HCT116 (cell line): ENCODE results near the gene CHN1. TPM values are rescaled to one million over a fixed set of nuclear protein-coding genes. Genes with fewer than 3 reads are reported as not detected.

Experiments used
- ATAC-seq: fragments of 200-7000 bp; cut with Tn5 transposase; 2 replicates; pipeline ENCODE4 v1.9.1; 2020; ENCODE audit warnings: mild to moderate bottlenecking, moderate library complexity
- BruUV-seq: library from RNA; stranded (reverse); fragments of 400-500 nt; replicated peaks from 2 replicates; lab custom pipeline; 2021; lab: Mats Ljungman, UMichigan
- CTCF ChIA-PET: fragments of 300-600 bp; sonication (Branson Sonifier 250); formaldehyde crosslinking; loops from one replicate; lab custom pipeline; 2021; ENCODE audit warnings: antibody characterized with exemption; lab: Charles Lee
- POLR2A ChIA-PET: fragments of 300-600, 350-600 bp; sonication (Branson Sonifier 250); formaldehyde crosslinking; loops from one replicate; lab custom pipeline; 2021; ENCODE audit warnings: antibody characterized with exemption; lab: Charles Lee
- RAD21 ChIA-PET, 2 experiments: fragments of 300-600 bp; sonication (Branson Sonifier 250); formaldehyde crosslinking; loops; one replicate each; lab custom pipeline; 2023; ENCODE audit warnings: low total read pairs in 2 of 2; ENCODE audit not compliant: uncharacterized antibody in 2 of 2, unreplicated experiment in 2 of 2, low non-redundant PET in 1 of 2; lab: Charles Lee
- DNase-seq: peaks from one replicate; pipeline ENCODE4 v3.0.0-alpha.2; 2010; ENCODE audit warnings: low read depth, low spot score
- H2AFZ ChIP-seq: fragments of 200-600 bp; shearing (Covaris generic), sonication (generic); 2 replicates; pipeline ENCODE4 v1.6.1; 2017; ENCODE audit warnings: low read depth, mixed run types, mixed read lengths, antibody characterized with exemption, low read length; ENCODE audit not compliant: poor library complexity, severe bottlenecking
- H3K27ac ChIP-seq: 2 replicates; pipeline ENCODE4 v1.5.1; 2012; ENCODE audit warnings: low read depth, low read length
- H3K27me3 ChIP-seq: fragments of 200-600 bp; sonication (generic); 2 replicates; pipeline ENCODE4 v1.6.1; 2016; ENCODE audit warnings: mixed run types, low read length, mixed read lengths; ENCODE audit not compliant: insufficient read depth
- H3K36me3 ChIP-seq, 2 experiments: fragments of 200-500 bp in 1 of 2; fragments of 200-600 bp in 1 of 2; sonication (Bioruptor generic) in 1 of 2; sonication (generic) in 1 of 2; 2 replicates each; pipeline versions ENCODE4 v1.5.1 to v1.6.1; 2014 to 2016; ENCODE audit warnings: low read length in 2 of 2, inconsistent platforms in 1 of 2, mixed read lengths in 1 of 2, mixed run types in 1 of 2; ENCODE audit not compliant: insufficient read depth in 2 of 2, control insufficient read depth in 1 of 2
- H3K4me1 ChIP-seq, 2 experiments: fragments of 200-600 bp in 1 of 2; sonication (generic) in 1 of 2; 2 replicates each; pipeline versions ENCODE4 v1.5.1 to v1.6.1; 2012 to 2017; ENCODE audit warnings: low read length in 2 of 2, inconsistent platforms in 1 of 2, mild to moderate bottlenecking in 1 of 2, mixed read lengths in 1 of 2, mixed run types in 1 of 2, moderate library complexity in 1 of 2; ENCODE audit not compliant: insufficient read depth in 2 of 2, control insufficient read depth in 1 of 2
- H3K4me2 ChIP-seq: fragments of 200-600 bp; sonication (generic); 2 replicates; pipeline ENCODE4 v1.6.1; 2017; ENCODE audit warnings: mixed run types, low read length, mixed read lengths
- H3K4me3 ChIP-seq, 2 experiments: fragments of 200-600 bp in 1 of 2; sonication (generic) in 1 of 2; replicated peaks in 1 of 2; 2 replicates each; pipeline ENCODE4 v1.5.1; 2011 to 2016; ENCODE audit warnings: low read length in 2 of 2, control low read depth in 1 of 2, low read depth in 1 of 2, mild to moderate bottlenecking in 1 of 2, mixed read lengths in 1 of 2, mixed run types in 1 of 2
- H3K79me2 ChIP-seq: fragments of 200-600 bp; sonication (generic); 2 replicates; pipeline ENCODE4 v1.6.1; 2017; ENCODE audit warnings: mild to moderate bottlenecking, mixed run types, low read length, moderate library complexity, mixed read lengths; ENCODE audit not compliant: insufficient read depth
- H3K9ac ChIP-seq: fragments of 200-600 bp; sonication (generic); 2 replicates; pipeline ENCODE4 v1.6.1; 2016; ENCODE audit warnings: low read length, mixed read lengths
- H3K9me2 ChIP-seq: fragments of 200-600 bp; sonication (generic), shearing (Covaris generic); 2 replicates; pipeline ENCODE4 v1.6.1; 2017; ENCODE audit warnings: mixed run types, mild to moderate bottlenecking, moderate library complexity; ENCODE audit not compliant: insufficient read depth
- H3K9me3 ChIP-seq, 2 experiments: fragments of 200-500 bp in 1 of 2; fragments of 200-600 bp in 1 of 2; sonication (Bioruptor generic) in 1 of 2; sonication (generic) in 1 of 2; 2 replicates each; pipeline ENCODE4 v1.6.1; 2014 to 2017; ENCODE audit warnings: low read length in 2 of 2, mixed read lengths in 2 of 2, inconsistent platforms in 1 of 2, low read depth in 1 of 2, mild to moderate bottlenecking in 1 of 2, mixed run types in 1 of 2, moderate library complexity in 1 of 2; ENCODE audit not compliant: control insufficient read depth in 1 of 2, insufficient read depth in 1 of 2
- H4K20me1 ChIP-seq: fragments of 200-600 bp; sonication (generic), shearing (Covaris generic); 2 replicates; pipeline ENCODE4 v1.6.1; 2017; ENCODE audit warnings: mixed run types, mild to moderate bottlenecking, moderate library complexity; ENCODE audit not compliant: insufficient read depth
- ATF3 ChIP-seq: IDR thresholded peaks from 2 replicates; pipeline ENCODE4 v1.6.1; 2012
- CBX3 ChIP-seq: IDR thresholded peaks from 2 replicates; pipeline ENCODE4 v1.6.1; 2012; ENCODE audit warnings: low read depth
- EGR1 ChIP-seq: IDR thresholded peaks from 2 replicates; pipeline ENCODE4 v1.6.1; 2012; ENCODE audit warnings: low read depth
- ELF1 ChIP-seq: IDR thresholded peaks from 2 replicates; pipeline ENCODE4 v1.6.1; 2012; ENCODE audit warnings: low read depth, borderline replicate concordance
- EZH2phosphoT487 ChIP-seq: fragments of 200-600 bp; IDR thresholded peaks from 2 replicates; pipeline ENCODE4 v1.6.1; 2018; ENCODE audit warnings: antibody characterized with exemption, borderline replicate concordance
- FOSL1 ChIP-seq: IDR thresholded peaks from 2 replicates; pipeline ENCODE4 v1.6.1; 2012; ENCODE audit warnings: low read depth
- MAX ChIP-seq: IDR thresholded peaks from 2 replicates; pipeline ENCODE4 v1.6.1; 2012
- POLR2A ChIP-seq: IDR thresholded peaks from 2 replicates; pipeline ENCODE4 v1.7.0; 2011; ENCODE audit warnings: borderline replicate concordance; ENCODE audit not compliant: insufficient read depth, insufficient read length; ENCODE audit errors: extremely low read depth
- POLR2AphosphoS5 ChIP-seq: IDR thresholded peaks from 2 replicates; pipeline ENCODE4 v1.6.1; 2011; ENCODE audit warnings: mild to moderate bottlenecking, low read depth, low read length, moderate library complexity
- RAD21 ChIP-seq: IDR thresholded peaks from 2 replicates; pipeline ENCODE4 v1.6.1; 2012; ENCODE audit warnings: low read depth, mild to moderate bottlenecking
- SIN3A ChIP-seq: IDR thresholded peaks from 2 replicates; pipeline ENCODE4 v1.6.1; 2012; ENCODE audit warnings: low read depth
- SP1 ChIP-seq: IDR thresholded peaks from 2 replicates; pipeline ENCODE4 v1.6.1; 2012; ENCODE audit warnings: low read depth
- SRF ChIP-seq: IDR thresholded peaks from 2 replicates; pipeline ENCODE4 v1.6.1; 2012; ENCODE audit warnings: low read depth
- TCF7L2 ChIP-seq: IDR thresholded peaks from 2 replicates; pipeline ENCODE4 v1.7.0; 2011; ENCODE audit warnings: borderline replicate concordance, inconsistent platforms; ENCODE audit not compliant: insufficient read depth, insufficient read length; ENCODE audit errors: extremely low read depth
- YY1 ChIP-seq: IDR thresholded peaks from 2 replicates; pipeline ENCODE4 v1.6.1; 2011; ENCODE audit warnings: low read length, low read depth, moderate library complexity, mild to moderate bottlenecking; ENCODE audit not compliant: insufficient replicate concordance; ENCODE audit errors: extremely low read depth
- ZFX ChIP-seq: fragments of 450-650 bp; IDR thresholded peaks from 2 replicates; pipeline ENCODE4 v1.6.1; 2017
- intact Hi-C: fragments of 100-400 bp; cut with micrococcal nuclease; formaldehyde crosslinking; loops from 2 replicates; pipeline ENCODE4 v1.10.0; 2022
- total RNA-seq: library from RNA; stranded (reverse); gene quantifications from one replicate; pipeline ENCODE4 v1.2.1, GENCODE V29; 2021; ENCODE audit not compliant: unreplicated experiment

CHN1 gene
- total RNA-seq, 1 experiment from 2014 or later = 3.6 TPM

GRCh38 chr2:174892546-174892945 is 112.6 kb downstream of the CHN1 start:
- intact Hi-C loops = no loop called here
- RAD21 ChIA-PET = no interaction called here
- Histone ChIP-seq H3K36me3 (no peaks in the 10 kb centered on the region), H3K4me1 (no peaks in the 10 kb centered on the region), H3K27ac (no peak overlapping the region), H3K4me3 (no peak overlapping the region), H3K9me3 (no peaks in the 10 kb centered on the region), H3K9ac (no peak overlapping the region), H3K4me2 (no peak overlapping the region), H2AFZ (no peak overlapping the region), H3K79me2 (no peaks in the 10 kb centered on the region), H4K20me1 (no peaks in the 10 kb centered on the region)
- POLR2A ChIA-PET = no interaction called here
- no peak for ATAC-seq
- CTCF ChIA-PET = no interaction called here
- BruUV-seq = no TSS peak
- DNase-seq = no peak
- no peak for TF ChIP-seq ZFX
- TF ChIP-seq, all 23 proteins: peak for 0
- H3K27me3 ChIP-seq = no peaks in the 10 kb centered on the region
- H3K9me2 ChIP-seq = no peaks in the 10 kb centered on the region

- ATAC-seq (no peak), DNase-seq (no peak)
- no TSS peak for BruUV-seq
- TF ChIP-seq FOSL1 (no peak), POLR2AphosphoS5 (no peak), RAD21 (no peak), SP1 (no peak), EZH2phosphoT487 (no peak), YY1 (no peak), POLR2A (no peak), CBX3 (no peak), MAX (no peak), ZFX (no peak), ELF1 (no peak), ATF3 (no peak), SIN3A (no peak), TCF7L2 (no peak), EGR1 (no peak), SRF (no peak)
- intact Hi-C loops = no loop called here
- ChIA-PET CTCF (no interaction called here), RAD21 (no interaction called here), POLR2A (no interaction called here)
- no peak overlapping the region for H3K9ac ChIP-seq
- no peaks in the 10 kb centered on the region for H3K79me2 ChIP-seq
- no peaks in the 10 kb centered on the region for H3K9me2 ChIP-seq
- no peak overlapping the region for H2AFZ ChIP-seq
- H3K4me2 ChIP-seq = no peak overlapping the region
- no peaks in the 10 kb centered on the region for H3K27me3 ChIP-seq
- H3K36me3 ChIP-seq = no peaks in the 10 kb centered on the region
- no peaks in the 10 kb centered on the region for H4K20me1 ChIP-seq
- H3K4me1 ChIP-seq = no peaks in the 10 kb centered on the region
- no peak overlapping the region for H3K4me3 ChIP-seq
- no peaks in the 10 kb centered on the region for H3K9me3 ChIP-seq
- no peak overlapping the region for H3K27ac ChIP-seq
These were observed 116.4 kb downstream of the CHN1 start for GRCh38 chr2:174888646-174889271.
